CD4-positive, alpha-beta T cell treated with Interleukin-15 for 4 hours (primary cell): ENCODE measurements around the gene DDX24.

Experiments
- DNase-seq: peaks from one replicate; pipeline ENCODE4 v3.0.0-alpha.2; 2020; ENCODE audit warnings: low spot score

Gene DDX24, protein sequence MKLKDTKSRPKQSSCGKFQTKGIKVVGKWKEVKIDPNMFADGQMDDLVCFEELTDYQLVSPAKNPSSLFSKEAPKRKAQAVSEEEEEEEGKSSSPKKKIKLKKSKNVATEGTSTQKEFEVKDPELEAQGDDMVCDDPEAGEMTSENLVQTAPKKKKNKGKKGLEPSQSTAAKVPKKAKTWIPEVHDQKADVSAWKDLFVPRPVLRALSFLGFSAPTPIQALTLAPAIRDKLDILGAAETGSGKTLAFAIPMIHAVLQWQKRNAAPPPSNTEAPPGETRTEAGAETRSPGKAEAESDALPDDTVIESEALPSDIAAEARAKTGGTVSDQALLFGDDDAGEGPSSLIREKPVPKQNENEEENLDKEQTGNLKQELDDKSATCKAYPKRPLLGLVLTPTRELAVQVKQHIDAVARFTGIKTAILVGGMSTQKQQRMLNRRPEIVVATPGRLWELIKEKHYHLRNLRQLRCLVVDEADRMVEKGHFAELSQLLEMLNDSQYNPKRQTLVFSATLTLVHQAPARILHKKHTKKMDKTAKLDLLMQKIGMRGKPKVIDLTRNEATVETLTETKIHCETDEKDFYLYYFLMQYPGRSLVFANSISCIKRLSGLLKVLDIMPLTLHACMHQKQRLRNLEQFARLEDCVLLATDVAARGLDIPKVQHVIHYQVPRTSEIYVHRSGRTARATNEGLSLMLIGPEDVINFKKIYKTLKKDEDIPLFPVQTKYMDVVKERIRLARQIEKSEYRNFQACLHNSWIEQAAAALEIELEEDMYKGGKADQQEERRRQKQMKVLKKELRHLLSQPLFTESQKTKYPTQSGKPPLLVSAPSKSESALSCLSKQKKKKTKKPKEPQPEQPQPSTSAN

GRCh38 chr14:94080621-94081385 is at the start of gene DDX24, which contains the start of gene IFI27L1:
TSS of gene DDX24 (minus strand) at chr14:94081202. CDS start at chr14:94079742, 1,460 bp downstream.
TSS of gene IFI27L1 (plus strand) at chr14:94081310. CDS start at chr14:94096938, 15,628 bp downstream.
- peak; percentile 96 for DNase-seq

- peak; percentile 12 for DNase-seq
Measured at GRCh38 chr14:94129758-94130414, 48.9 kb upstream of the DDX24 start.

DNA sequence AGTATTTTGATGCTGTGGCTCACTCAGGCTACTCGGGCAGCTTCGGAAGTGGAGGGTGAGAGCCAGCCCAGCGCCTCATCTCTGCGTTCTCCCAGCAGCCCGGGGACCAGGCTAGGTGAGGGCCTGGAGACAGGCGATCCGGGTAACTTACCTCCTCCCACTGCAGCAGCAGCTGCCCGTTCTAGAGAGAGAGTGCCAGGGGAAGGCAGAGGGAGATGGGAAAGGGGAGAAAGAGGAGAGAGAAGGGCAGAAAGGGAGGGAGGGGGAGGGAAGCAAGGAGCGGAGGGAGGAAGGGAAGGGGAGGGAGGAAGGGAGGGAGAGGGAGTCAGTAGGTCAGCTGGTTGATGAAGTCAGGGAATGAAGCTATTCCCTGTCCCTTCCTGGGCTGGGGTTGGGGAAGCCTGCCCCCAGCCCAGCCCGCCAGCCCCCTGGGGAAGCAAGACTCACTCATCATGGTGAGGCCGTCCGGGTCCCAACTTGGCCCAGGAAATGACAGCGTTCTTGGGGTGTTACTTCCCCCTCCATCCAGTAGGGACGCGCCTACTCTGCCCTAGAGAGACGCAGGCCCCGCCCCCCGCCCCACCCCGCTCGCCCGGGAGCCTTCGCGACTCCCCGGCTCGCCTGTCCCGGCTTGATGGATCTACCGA is 48.2 kb upstream of the DDX24 start, which contains the start of gene IFI27L2:
Gene IFI27L2, minus strand, starts transcription at position 494 of the 647 bp plus-strand sequence. Its CDS starts 40 bp downstream, at position 454.
- peak; percentile 68 for DNase-seq

DNA sequence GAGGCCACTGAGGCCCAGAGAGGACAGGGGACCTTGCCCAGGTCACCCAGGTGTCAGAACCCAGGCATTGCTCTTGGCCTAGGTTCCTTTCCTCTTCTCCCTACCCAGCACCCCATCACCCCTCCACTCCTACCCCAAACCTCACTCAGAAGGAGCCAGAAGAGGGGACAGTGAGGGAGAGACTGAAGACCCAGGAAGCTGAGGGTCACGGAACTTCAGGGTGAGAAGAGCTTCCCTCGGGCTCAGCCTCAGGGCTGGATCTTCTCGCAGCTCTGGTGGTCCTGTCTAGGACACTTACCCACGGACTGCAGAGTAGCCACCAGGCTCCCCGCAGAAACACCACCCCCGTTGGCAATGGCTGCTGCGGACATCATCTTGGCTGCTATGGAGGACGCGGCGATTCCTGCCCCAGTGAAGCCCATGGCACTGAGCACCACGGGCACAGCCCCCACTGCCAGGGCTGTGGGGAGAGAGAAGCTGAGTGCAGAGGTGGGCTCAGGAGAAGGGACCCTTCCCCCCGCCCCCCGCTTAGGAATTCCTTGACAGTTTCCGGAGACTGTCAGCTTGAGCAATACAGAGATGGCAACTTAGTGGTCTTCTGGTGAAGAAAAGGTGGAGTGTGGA is 47.3 kb upstream of the DDX24 start:
- DNase-seq: no peak

DNA sequence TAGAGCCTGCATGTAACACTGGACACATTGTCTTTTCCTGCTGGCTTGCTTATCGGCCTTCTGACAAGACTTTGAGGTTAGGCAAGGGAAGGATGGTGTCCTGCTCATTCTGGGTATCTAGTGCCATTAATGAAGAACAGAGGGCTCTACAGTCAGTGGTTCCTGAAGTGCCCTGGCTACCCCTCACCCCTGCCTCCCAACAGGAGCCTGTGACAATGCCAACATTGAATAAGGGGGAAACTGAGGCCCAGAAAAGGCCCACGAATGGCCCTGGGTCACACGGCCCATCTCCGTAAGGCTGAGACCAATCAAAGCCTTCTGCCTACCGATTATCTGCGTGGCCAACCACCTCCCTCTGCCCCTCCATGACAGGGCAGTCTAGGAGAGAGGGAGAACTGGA is 46.3 kb upstream of the DDX24 start:
- no peak for DNase-seq

DNA sequence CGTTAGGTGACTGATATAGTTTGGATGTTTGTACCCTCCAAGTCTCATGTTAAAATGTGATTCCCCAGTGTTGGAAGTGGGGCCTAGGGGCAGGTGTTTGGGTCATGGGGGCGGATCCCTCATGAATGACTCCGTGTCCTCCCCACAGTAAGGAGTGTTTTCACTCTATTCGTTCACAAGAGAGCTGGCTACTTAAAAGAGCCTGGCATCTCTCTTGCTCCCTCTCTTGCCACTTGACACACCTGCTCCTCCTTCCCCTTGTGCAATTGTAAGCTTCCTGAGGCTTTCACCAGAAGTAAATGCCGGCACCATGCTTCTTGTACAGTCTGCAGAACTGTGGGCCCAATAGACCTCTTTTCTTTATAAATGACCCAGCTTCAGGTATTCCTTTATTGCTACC is 45.8 kb upstream of the DDX24 start:
- no peak for DNase-seq

- no peak for DNase-seq
Measured at GRCh38 chr14:94126419-94126677, 45.3 kb upstream of the DDX24 start.

DNA sequence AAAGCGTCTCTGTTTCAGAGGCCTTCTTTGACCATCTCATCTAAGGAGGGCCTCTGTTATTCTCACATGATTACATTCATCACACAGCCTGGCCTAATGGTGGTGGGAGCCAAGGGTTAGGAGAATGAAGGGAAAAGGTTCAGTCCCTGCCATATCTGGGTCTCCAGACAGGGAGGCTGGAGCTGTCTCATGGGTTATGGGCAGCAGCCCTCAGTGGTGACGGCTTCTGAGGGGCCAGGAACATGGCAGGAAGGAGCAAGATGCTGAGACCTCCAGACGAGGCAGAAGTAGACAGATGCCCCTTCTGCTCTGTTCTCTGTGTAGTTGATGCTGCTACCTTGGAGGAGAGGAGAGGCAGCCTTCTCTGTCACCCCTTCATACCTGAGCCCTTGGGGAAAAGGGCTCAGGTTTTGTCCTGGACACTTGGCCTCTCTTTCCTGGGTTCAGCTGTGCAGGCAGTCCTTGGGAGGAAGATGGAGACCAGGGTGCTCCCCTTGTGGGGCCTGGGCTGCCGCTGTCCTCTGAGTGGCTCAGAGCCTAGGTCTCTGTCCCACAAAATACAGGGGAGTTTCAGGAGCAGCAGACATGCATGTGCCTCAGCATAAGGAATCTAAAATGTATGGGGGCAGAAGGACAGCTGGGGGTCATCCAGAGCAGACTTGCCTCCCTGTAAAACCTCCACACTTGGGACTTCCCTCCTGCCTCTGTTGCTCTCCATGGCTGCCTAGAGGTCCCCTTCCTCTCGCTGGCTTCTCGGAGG is 44.8 kb upstream of the DDX24 start:
- DNase-seq: no peak

- DNase-seq: no peak
Measured at GRCh38 chr14:94124582-94125377, 43.8 kb upstream of the DDX24 start.

GRCh38 chr14:94123868-94124267 is 42.9 kb upstream of the DDX24 start:
- no peak for DNase-seq

GRCh38 chr14:94123296-94123695 is 42.3 kb upstream of the DDX24 start:
- no peak for DNase-seq

GRCh38 chr14:94122438-94122837 is 41.4 kb upstream of the DDX24 start:
- no peak for DNase-seq

GRCh38 chr14:94121485-94121884 is 40.5 kb upstream of the DDX24 start:
- no peak for DNase-seq

- DNase-seq: no peak
Measured at GRCh38 chr14:94120667-94121340, 39.8 kb upstream of the DDX24 start.

DNA sequence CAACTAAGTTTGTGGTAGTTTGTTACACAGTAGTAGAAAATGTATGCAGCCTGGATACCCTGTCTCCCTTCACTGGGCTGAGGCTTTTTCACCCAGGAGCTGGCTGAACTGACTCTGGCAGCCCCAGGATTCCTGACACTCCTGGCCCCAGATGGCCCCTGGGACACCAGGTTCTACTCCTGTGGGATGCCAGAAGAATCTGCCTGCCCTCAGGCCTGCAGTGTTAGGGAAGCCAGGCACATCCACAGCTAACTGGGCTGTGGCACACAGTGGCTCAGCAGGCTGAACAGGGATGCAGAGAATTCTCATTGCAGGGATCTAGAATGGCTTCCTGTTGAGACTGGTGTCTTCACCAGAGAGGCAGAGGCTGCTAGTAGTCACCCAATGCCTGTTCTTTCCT is 38.1 kb upstream of the DDX24 start:
- DNase-seq: no peak

DNA sequence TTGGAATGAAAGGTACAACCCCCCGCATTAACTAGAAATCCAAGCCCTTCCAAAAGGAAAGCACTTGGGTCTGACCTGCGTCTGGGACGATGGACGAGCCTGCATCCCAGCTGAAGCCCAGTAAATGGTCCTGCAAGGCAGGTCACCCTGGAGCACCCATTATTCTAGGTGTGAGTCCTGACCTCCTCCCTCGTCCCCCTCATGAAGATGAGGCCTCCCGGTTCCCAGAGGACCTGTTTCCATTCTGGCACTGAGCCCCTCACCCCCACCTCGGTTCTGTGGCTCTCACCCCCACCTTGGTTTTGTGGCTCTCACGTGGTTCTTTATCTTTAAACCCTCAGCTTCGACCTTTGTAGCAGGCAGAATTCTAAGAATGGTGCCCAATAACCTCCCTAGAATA is 36.9 kb upstream of the DDX24 start:
- no peak for DNase-seq

- DNase-seq: no peak
Measured at GRCh38 chr14:94116701-94117100, 35.7 kb upstream of the DDX24 start.

- no peak for DNase-seq
Measured at GRCh38 chr14:94115631-94116030, 34.6 kb upstream of the DDX24 start.
